ENCODE measurements around the gene CASP10.
A peak's percentile ranks its signal among the peaks of the same experiment; 100 is the strongest.

Gene CASP10

GRCh38 chr2:201262718-201263117 lies 79.8 kb downstream of the CASP10 start:
- Histone ChIP-seq H3K4me2 (peak overlapping the region; percentile 52 to 94 (median 78)), H3K4me1 (peaks cover 62 to 80% (median 69%) of the 10 kb centered on the region in 10 experiments), H3K9ac (peak overlapping the region; percentile 3 to 52 (median 39); a peak in 14 of 22 replicates)

DNA sequence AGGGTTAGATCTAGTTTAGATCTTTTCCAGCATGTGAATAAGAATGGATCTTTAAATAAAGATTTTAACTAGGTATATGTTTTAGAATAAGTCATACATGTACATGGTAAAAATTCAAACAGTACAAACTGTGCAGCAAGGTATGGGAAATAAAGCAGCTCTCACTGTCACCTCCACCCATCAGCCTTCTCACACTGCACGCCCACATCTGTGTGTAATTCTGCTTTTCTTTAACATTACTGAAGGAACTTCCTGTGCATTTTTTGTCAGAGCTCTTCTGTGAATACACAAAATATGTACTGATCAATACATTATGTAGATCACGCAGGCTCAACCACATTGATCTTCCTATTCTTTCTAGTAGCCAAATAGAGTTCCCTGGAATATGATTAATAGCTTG lies 80.8 kb downstream of the CASP10 start:
- no peaks in the 10 kb centered on the region for H3K9me3 ChIP-seq (replicated peaks in 1 of 11)
- peak overlapping the region in 4 of 10 experiments; percentile 25 to 40 (median 36); a peak in 5 of 20 replicates for H3K4me3 ChIP-seq
- peaks cover 62 to 77% (median 67%) of the 10 kb centered on the region in 10 experiments for H3K4me1 ChIP-seq
- peaks cover 0 to 64% (median 41%) of the 10 kb centered on the region in 11 experiments; a peak in 18 of 22 replicates for H4K20me1 ChIP-seq
- H3K27ac ChIP-seq, result peak overlapping the region in 6 of 11 experiments; percentile 45 to 63 (median 58); a peak in 6 of 22 replicates
- H3K4me2 ChIP-seq, result peak overlapping the region; percentile 52 to 94 (median 81)
- peak overlapping the region in 4 of 11 experiments; percentile 3 to 41 (median 22); a peak in 5 of 22 replicates for H3K9ac ChIP-seq
- H3K36me3 ChIP-seq, result peaks cover 26 to 37% (median 35%) of the 10 kb centered on the region in 11 experiments
- no peak for TF ChIP-seq Cebpa-rat (IDR thresholded peaks at IDR 0.05)
- H3K27me3 ChIP-seq, result no peaks in the 10 kb centered on the region

More at GRCh38 chr2:201262718-201263117, 79.8 kb downstream of the CASP10 start:
- TF ChIP-seq Cebpa-rat (IDR thresholded peaks at IDR 0.05), result no peak
- Histone ChIP-seq H4K20me1 (peaks cover 0 to 54% (median 38%) of the 10 kb centered on the region in 11 experiments; a peak in 18 of 22 replicates), H3K27ac (peak overlapping the region in 7 of 11 experiments; percentile 10 to 58 (median 25); a peak in 10 of 22 replicates), H3K4me3 (peak overlapping the region in 6 of 10 experiments; percentile 12 to 46 (median 38); a peak in 7 of 20 replicates), H3K36me3 (peaks cover 15 to 27% (median 25%) of the 10 kb centered on the region in 11 experiments), H3K9me3 (replicated peaks in 1 of 11) (no peaks in the 10 kb centered on the region), H3K27me3 (no peaks in the 10 kb centered on the region)

- Histone ChIP-seq H3K4me2 (peak overlapping the region; percentile 52 to 94 (median 81)), H3K4me1 (peaks cover 54 to 68% (median 59%) of the 10 kb centered on the region in 10 experiments), H3K27ac (peak overlapping the region in 10 of 11 experiments; percentile 15 to 63 (median 53); a peak in 20 of 22 replicates), H3K36me3 (peaks cover 34 to 46% (median 44%) of the 10 kb centered on the region in 11 experiments), H3K27me3 (no peaks in the 10 kb centered on the region), H3K9ac (peak overlapping the region in 8 of 11 experiments; percentile 3 to 45 (median 23); a peak in 8 of 22 replicates), H3K9me3 (replicated peaks in 1 of 11) (no peaks in the 10 kb centered on the region), H4K20me1 (peaks cover 0 to 73% (median 48%) of the 10 kb centered on the region in 11 experiments; a peak in 18 of 22 replicates), H3K4me3 (peak overlapping the region in 7 of 10 experiments; percentile 2 to 47 (median 35); a peak in 8 of 20 replicates)
- TF ChIP-seq Cebpa-rat (IDR thresholded peaks at IDR 0.05), result no peak
These were observed 81.7 kb downstream of the CASP10 start for GRCh38 chr2:201264472-201265173.

GRCh38 chr2:201266629-201267028 lies 83.7 kb downstream of the CASP10 start:
- Histone ChIP-seq H4K20me1 (peaks cover 0 to 93% (median 65%) of the 10 kb centered on the region in 11 experiments; a peak in 19 of 22 replicates), H3K36me3 (peaks cover 54 to 66% (median 64%) of the 10 kb centered on the region in 11 experiments), H3K27me3 (no peaks in the 10 kb centered on the region), H3K9ac (no peak overlapping the region), H3K9me3 (replicated peaks in 1 of 11) (no peaks in the 10 kb centered on the region), H3K27ac (no peak overlapping the region), H3K4me3 (no peak overlapping the region), H3K4me1 (peaks cover 34 to 48% (median 39%) of the 10 kb centered on the region in 10 experiments), H3K4me2 (no peak overlapping the region; a peak in 1 of 22 replicates)
- no peak for TF ChIP-seq Cebpa-rat (IDR thresholded peaks at IDR 0.05)

DNA sequence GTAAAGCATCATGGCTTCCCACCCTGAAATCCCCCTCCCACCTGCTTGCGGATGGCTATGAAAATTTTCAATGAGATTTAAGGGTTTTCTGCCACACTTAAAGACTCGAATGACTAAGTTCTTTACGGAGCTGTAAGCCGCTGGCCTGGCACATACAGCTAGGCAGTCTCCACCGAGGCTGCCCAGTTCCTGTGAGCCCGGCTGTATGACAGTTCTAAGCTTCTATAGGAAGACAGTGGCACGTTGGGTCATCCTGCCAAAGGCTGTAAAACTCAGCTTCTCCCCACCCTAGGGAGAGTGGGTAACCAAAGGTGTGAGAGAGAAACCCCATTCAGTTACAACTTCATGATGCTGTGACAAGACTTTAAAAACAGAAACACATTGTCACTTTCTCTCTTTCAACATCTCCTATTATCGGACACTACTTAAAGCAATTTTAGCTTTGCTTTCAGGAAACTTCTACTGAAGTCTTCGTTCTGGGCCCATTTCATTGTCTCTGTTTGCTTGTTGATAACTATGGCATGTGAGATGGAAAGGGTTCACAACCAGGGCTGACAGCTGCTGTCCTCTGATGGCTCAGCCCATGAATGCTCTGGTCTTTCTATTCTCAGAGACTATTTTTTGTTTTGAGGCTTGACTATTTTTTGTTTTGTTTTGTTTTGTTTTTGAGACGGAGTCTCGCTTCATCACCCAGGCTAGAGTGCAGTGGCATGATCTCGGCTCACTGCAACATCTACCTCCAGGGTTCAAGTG lies 84.5 kb downstream of the CASP10 start:
- Histone ChIP-seq H3K27me3 (no peaks in the 10 kb centered on the region), H3K36me3 (peaks cover 62 to 74% (median 72%) of the 10 kb centered on the region in 11 experiments), H3K27ac (no peak overlapping the region), H3K4me1 (peaks cover 28 to 42% (median 35%) of the 10 kb centered on the region in 10 experiments), H3K4me2 (no peak overlapping the region), H3K9me3 (replicated peaks in 1 of 11) (no peaks in the 10 kb centered on the region), H3K9ac (no peak overlapping the region), H3K4me3 (no peak overlapping the region), H4K20me1 (peaks cover 0 to 100% (median 73%) of the 10 kb centered on the region in 11 experiments; a peak in 19 of 22 replicates)
- TF ChIP-seq Cebpa-rat (IDR thresholded peaks at IDR 0.05), result no peak

- Histone ChIP-seq H4K20me1 (peaks cover 0 to 98% (median 66%) of the 10 kb centered on the region in 11 experiments; a peak in 19 of 22 replicates), H3K4me1 (peaks cover 4 to 19% (median 13%) of the 10 kb centered on the region in 10 experiments), H3K36me3 (peaks cover 86 to 97% (median 95%) of the 10 kb centered on the region in 11 experiments), H3K9me3 (replicated peaks in 1 of 11) (no peaks in the 10 kb centered on the region), H3K4me3 (no peak overlapping the region), H3K27me3 (no peaks in the 10 kb centered on the region), H3K27ac (no peak overlapping the region), H3K9ac (no peak overlapping the region), H3K4me2 (no peak overlapping the region)
- TF ChIP-seq Cebpa-rat (IDR thresholded peaks at IDR 0.05), result no peak
These were observed 86.8 kb downstream of the CASP10 start for GRCh38 chr2:201269764-201270163.

DNA sequence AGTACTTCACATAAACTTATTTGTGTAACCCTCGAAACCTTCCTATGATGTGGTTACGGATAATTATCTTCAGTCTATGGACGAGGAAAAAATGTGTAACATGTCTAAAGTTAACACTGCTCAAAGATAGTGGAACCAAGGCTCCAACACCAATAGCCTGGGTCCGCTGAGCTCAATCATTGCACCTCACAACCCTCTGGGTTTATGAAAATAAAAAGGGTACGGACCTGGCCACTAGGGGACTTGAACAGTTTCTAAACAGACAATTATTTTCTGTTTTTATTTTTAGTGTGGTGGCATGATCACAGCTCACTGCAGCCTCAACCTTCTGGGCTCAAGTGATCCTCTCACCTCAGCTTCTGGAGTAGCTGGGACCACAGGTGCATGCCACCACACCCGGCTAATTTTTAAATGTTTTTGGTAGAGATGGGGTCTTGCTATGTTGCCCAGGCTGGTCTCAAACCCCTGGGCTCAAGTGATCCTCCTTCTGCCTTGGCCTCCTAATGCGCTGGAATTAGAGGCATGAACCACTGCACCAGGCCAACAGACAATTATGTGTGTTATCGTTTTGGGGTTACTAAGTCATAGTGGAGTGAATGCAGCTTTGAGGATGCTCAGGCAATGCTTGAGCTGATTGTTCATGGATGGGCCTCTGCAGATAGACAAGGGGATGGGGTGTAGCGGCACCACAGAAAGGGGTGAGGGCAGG lies 87.5 kb downstream of the CASP10 start:
- H3K4me2 ChIP-seq, result no peak overlapping the region
- H3K4me1 ChIP-seq, result peaks cover 0 to 13% (median 6%) of the 10 kb centered on the region in 10 experiments; a peak in 17 of 20 replicates
- H4K20me1 ChIP-seq, result peaks cover 0 to 94% (median 59%) of the 10 kb centered on the region in 11 experiments; a peak in 19 of 22 replicates
- H3K27me3 ChIP-seq, result no peaks in the 10 kb centered on the region
- H3K9me3 ChIP-seq (replicated peaks in 1 of 11), result no peaks in the 10 kb centered on the region
- no peak overlapping the region for H3K9ac ChIP-seq
- H3K27ac ChIP-seq, result no peak overlapping the region
- no peak for TF ChIP-seq Cebpa-rat (IDR thresholded peaks at IDR 0.05)
- H3K4me3 ChIP-seq, result no peak overlapping the region
- H3K36me3 ChIP-seq, result peaks cover 92 to 100% (median 99%) of the 10 kb centered on the region in 11 experiments

DNA sequence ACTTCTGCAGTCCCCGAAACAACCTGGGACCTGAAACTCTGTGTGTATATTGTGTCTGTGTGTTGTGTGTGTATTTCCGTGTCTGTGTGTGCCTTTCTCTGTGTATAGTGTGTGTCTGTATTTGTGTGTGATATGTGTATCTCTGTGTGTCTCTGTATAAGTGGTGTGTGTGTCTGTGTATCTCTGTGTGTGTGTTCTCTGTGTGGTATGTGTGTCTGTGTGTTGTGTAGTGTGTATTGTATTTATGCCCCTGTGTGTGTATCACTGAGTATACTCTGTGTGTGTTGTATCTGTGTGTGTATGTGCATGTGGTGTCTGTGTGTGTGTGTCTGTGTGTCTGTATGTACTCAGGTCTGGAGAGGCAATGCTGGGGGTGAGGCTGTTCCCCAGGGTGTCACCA lies 89.0 kb downstream of the CASP10 start:
- H3K4me2 ChIP-seq, result no peak overlapping the region
- no peak for TF ChIP-seq Cebpa-rat (IDR thresholded peaks at IDR 0.05)
- H3K4me1 ChIP-seq, result no peaks in the 10 kb centered on the region; a peak in 1 of 20 replicates
- H3K9me3 ChIP-seq (replicated peaks in 1 of 11), result no peaks in the 10 kb centered on the region
- H3K27me3 ChIP-seq, result no peaks in the 10 kb centered on the region
- peaks cover 99 to 100% (median 100%) of the 10 kb centered on the region in 11 experiments for H3K36me3 ChIP-seq
- H3K9ac ChIP-seq, result no peak overlapping the region
- H3K4me3 ChIP-seq, result no peak overlapping the region
- no peak overlapping the region for H3K27ac ChIP-seq
- H4K20me1 ChIP-seq, result peaks cover 0 to 89% (median 48%) of the 10 kb centered on the region in 11 experiments; a peak in 18 of 22 replicates

All from BLaER1 treated with 17β-estradiol and CSF1 and Interleukin-3, amounts not matched to agents 10 nM and 100 nM (cell line).